Stimulated activated CD8-positive, alpha-beta memory T cell treated with anti-CD3 and anti-CD28 coated beads, Interleukin-15, amount 100 ng/mL, for 24 hours (primary cell): ENCODE measurements around the gene RNF111.
"Not testable (repeated sequence)": the region's sequence is repeated elsewhere in the genome, so short reads cannot be mapped to it uniquely, and the experiment has no call there.

ENCODE experiments used
- DNase-seq: peaks from one replicate; pipeline ENCODE4 v3.0.0-alpha.2; 2020; ENCODE audit warnings: low read depth

Gene RNF111

DNA sequence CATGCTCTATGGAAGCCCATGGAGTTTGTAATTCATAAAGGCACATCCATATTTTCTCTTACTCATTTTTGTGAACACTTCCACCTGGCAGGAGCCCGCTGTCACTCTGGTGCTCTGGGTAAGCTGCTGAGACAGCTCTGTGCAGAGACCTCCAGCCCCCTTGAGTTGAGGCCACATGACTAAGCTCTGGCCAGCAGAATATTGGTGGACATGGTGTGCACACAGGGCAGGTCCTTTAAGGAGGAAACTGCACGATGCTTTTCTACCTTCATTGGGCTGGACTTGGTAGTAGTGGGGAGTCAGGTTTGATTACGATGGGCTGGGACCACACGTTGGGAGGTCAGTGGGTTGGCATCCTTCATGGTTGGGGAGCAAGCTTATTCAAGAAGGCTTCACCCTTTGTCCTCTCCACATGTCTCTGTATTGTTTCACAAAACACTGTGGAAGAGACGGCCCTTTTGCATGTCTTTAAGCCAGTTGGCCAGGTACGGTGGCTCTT lies 146.5 kb downstream of the RNF111 start:
- DNase-seq = no peak

DNA sequence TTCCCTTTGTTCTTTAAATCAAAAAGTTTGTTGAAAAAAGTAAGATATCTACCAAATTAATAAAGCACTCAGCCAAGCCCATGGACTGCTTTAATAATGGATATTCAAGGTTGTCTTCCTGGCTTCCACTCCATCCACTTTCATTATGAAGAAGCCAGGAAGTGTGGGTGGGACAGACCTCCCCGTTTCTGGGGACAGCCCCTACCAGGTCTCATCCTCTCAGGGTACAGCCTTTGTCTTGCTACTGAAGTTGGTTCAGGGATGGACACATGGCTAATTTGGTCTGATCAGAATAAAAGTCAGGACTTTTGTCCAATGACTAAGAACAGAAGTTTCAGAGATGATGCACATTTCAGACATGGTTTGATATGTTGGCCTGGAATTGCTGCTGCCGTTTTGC lies 150.1 kb downstream of the RNF111 start:
- DNase-seq = no peak

- DNase-seq = no peak
Observed at GRCh38 chr15:59138243-59138642, 150.8 kb downstream of the RNF111 start.

GRCh38 chr15:59140422-59141226 lies 153.2 kb downstream of the RNF111 start:
- no peak for DNase-seq

GRCh38 chr15:59143281-59143680 lies 155.8 kb downstream of the RNF111 start:
- no peak for DNase-seq

- not testable (repeated sequence) for DNase-seq
Observed at GRCh38 chr15:59144594-59144993, 157.1 kb downstream of the RNF111 start.
